ENCODE results near the gene RASL12.
"Not testable (repeated sequence)": the region's sequence is repeated elsewhere in the genome, so short reads cannot be mapped to it uniquely, and the experiment has no call there.

RASL12 gene

DNA sequence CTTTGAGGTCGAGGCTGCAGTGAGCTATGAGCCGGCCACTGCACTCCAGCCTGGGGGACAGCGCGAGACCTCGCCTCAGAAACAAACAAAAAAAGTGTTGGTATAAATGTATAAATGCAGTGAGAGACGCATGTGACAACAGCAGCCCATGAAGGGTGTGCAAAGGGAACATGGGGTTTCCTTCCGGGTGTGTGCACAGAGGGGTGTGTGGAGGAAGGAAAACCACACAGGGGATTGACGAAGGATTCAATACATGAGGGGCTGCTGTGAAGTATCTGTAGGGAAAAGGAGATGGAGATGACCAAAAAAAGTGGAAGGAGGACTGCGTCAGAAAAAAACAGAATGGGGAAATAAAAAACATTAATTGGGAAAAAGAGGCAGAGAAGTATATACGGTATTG is 39.5 kb downstream of the RASL12 start:
- DNase-seq (ENCODE audit: low spot score), result no peak

DNA sequence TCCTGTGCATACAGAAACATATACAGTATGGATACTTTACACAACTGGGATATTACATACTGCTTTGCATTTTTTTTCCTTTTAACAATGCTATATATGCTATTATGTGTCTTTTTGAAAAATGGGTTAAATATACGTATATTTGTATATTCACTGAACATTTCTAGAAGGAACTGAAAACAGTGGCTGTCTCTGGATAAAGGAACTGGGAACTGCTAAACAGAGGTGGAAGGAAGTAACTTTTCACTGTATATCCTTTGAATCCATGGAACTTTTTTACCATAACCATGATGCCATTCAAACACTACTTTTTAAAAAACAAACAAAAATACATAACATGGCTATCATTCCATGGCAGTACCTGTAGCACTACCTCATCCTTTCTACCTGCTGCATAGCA is 40.2 kb downstream of the RASL12 start:
- DNase-seq (ENCODE audit: low spot score), result no peak

- DNase-seq (ENCODE audit: low spot score), result no peak
Observed at GRCh38 chr15:65026756-65027155, 41.0 kb downstream of the RASL12 start.

DNA sequence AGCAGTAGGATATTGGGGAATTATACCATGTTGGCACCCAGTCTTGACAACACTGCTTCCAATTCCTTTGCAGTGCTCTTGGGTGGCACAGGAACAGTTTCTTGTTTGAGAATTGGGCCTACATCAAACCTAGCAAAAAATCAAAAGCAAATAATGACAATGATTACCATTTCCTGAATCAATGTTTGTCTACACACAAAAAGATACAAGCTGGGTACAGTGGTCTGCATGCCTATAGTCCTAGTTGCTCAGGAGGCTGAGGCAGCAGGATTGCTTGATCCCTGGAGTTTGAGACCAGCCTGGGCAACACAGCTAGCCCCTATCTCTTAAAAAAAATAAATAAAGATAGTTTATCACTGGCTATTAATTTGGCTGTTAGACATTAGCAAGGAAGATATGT is 46.3 kb downstream of the RASL12 start:
- no peak for DNase-seq (ENCODE audit: low spot score)

GRCh38 chr15:65020419-65020818 is 47.4 kb downstream of the RASL12 start:
- no peak for DNase-seq (ENCODE audit: low spot score)

DNA sequence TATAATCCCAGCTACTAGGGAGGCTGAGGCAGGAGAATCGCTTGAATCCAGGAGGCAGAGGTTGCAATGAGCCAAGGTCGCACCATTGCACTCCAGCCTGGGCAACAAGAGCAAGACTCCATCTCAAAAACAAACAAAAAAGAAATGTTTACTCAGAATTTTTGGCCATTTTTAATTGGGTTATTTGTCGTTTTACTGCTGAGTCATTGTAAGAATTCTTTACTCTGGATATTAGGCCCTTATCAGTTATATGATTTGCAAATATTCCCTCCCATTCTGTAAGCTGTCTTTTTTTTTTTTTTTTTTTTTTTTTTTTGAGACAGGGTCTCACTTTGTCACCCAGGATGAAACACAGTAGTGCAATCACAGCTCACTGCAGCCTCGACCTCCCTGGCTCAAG is 56.6 kb downstream of the RASL12 start:
- DNase-seq (ENCODE audit: low spot score), result not testable (repeated sequence)

- no peak for DNase-seq (ENCODE audit: low spot score)
Observed at GRCh38 chr15:65008983-65009382, 58.8 kb downstream of the RASL12 start.

GRCh38 chr15:65006876-65007275 is 60.9 kb downstream of the RASL12 start:
- no peak for DNase-seq (ENCODE audit: low spot score)

DNA sequence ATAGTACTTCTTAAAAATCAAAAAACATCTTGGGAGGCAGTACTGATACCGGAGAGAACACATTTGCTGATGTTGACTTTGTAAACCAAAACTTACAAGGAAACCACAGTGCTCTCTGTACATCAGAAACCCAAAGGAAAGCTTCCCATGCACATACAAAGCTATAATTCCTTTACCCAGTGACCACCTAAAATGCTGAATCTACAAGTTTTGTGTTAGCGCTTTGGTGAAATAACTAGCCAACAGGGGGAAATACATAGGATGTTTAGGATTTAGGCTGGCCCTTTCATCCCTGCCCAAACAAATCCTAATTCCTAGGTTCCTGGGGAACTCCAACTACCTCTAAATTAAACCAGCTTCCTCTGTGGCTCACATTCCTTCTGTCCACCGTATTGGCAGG is 62.8 kb downstream of the RASL12 start:
- DNase-seq (ENCODE audit: low spot score), result no peak

Measured in globus pallidus (tissue), 1 donor.